Endothelial cell of umbilical vein (primary cell): Measurements from ENCODE around the gene LRIG1. TPM values are rescaled to one million over a fixed set of nuclear protein-coding genes. Genes with fewer than 3 reads are reported as not detected.
A peak's percentile ranks its signal among the peaks of the same experiment; 100 is the strongest.

ENCODE experiments used
- BruUV-seq: library from RNA; stranded (reverse); fragments of 400-500 nt; replicated peaks from 2 replicates; lab custom pipeline; 2021; lab: Mats Ljungman, UMichigan
- CTCF ChIA-PET: fragments of 300-600, 350-600 bp; sonication (Branson Sonifier 250); formaldehyde crosslinking; loops from one replicate; lab custom pipeline; 2021; ENCODE audit warnings: antibody characterized with exemption, inconsistent platforms; lab: Charles Lee
- POLR2A ChIA-PET: fragments of 300-600, 350-600 bp; sonication (Branson Sonifier 250); formaldehyde crosslinking; loops from one replicate; lab custom pipeline; 2021; ENCODE audit warnings: antibody characterized with exemption, inconsistent platforms; lab: Charles Lee
- DNase-seq: peaks from one replicate; pipeline ENCODE4 v3.0.0-alpha.2; 2011; ENCODE audit warnings: low read depth, low spot score
- FAIRE-seq: peaks from 2 replicates; lab custom pipeline; 2011; peaks lifted over from hg19 to GRCh38; lab: Jason Lieb, UNC
- H2AFZ ChIP-seq: 2 replicates; pipeline ENCODE4 v1.6.0; 2012; ENCODE audit warnings: low read depth, low read length, control low read depth, inconsistent platforms
- H3K27ac ChIP-seq: 2 replicates; pipeline ENCODE4 v1.5.1; 2011; ENCODE audit warnings: low read depth, mild to moderate bottlenecking, control low read depth, low read length, moderate library complexity; ENCODE audit not compliant: insufficient read depth
- H3K27me3 ChIP-seq, 2 experiments: 2 replicates each; pipeline versions ENCODE4 v1.6.0 to v1.6.1; 2011; ENCODE audit warnings: low read length in 2 of 2, mixed read lengths in 1 of 2; ENCODE audit not compliant: control insufficient read depth in 2 of 2, insufficient read depth in 2 of 2
- H3K36me3 ChIP-seq, 2 experiments: 2 replicates in 1 of 2; 3 replicates in 1 of 2; pipeline ENCODE4 v1.5.1; 2011; ENCODE audit warnings: low read length in 2 of 2, mild to moderate bottlenecking in 1 of 2, moderate library complexity in 1 of 2; ENCODE audit not compliant: control insufficient read depth in 2 of 2, insufficient read depth in 2 of 2; ENCODE audit errors: extremely low read depth in 1 of 2
- H3K4me1 ChIP-seq: 3 replicates; pipeline ENCODE4 v1.5.1; 2011; ENCODE audit warnings: mild to moderate bottlenecking, low read length; ENCODE audit not compliant: control insufficient read depth, insufficient read depth; ENCODE audit errors: extremely low read depth
- H3K4me2 ChIP-seq: 2 replicates; pipeline ENCODE4 v1.6.1; 2011; ENCODE audit warnings: low read length, control low read depth, mixed read lengths; ENCODE audit not compliant: insufficient read depth
- H3K4me3 ChIP-seq, 3 experiments: fragments of 200-600 bp in 1 of 3; sonication (generic), shearing (Covaris generic) in 1 of 3; replicated peaks in 1 of 3; 2 replicates each; pipeline ENCODE4 v1.5.1; 2011 to 2016; ENCODE audit warnings: control low read depth in 3 of 3, low read length in 3 of 3, mild to moderate bottlenecking in 2 of 3, inconsistent platforms in 1 of 3, low read depth in 1 of 3, moderate library complexity in 1 of 3; ENCODE audit not compliant: insufficient read depth in 1 of 3
- H3K79me2 ChIP-seq: 2 replicates; pipeline ENCODE4 v1.6.0; 2012; ENCODE audit warnings: low read length, inconsistent platforms; ENCODE audit not compliant: control insufficient read depth, insufficient read depth
- H3K9ac ChIP-seq: replicated peaks from 2 replicates; pipeline ENCODE3; 2011; ENCODE audit warnings: low read length, control low read depth; ENCODE audit not compliant: insufficient read depth; ENCODE audit errors: extremely low read depth
- H3K9me1 ChIP-seq: replicated peaks from 3 replicates; pipeline ENCODE4 v1.6.0; 2011; ENCODE audit warnings: mild to moderate bottlenecking, low read length; ENCODE audit not compliant: control insufficient read depth, insufficient read depth; ENCODE audit errors: extremely low read depth
- H3K9me3 ChIP-seq: replicated peaks from 2 replicates; pipeline ENCODE4 v1.5.1; 2012; ENCODE audit warnings: low read length, inconsistent platforms; ENCODE audit not compliant: control insufficient read depth, insufficient read depth
- H4K20me1 ChIP-seq: replicated peaks from 2 replicates; pipeline ENCODE3; 2011; ENCODE audit warnings: mild to moderate bottlenecking, low read length; ENCODE audit not compliant: control insufficient read depth, insufficient read depth; ENCODE audit errors: extremely low read depth
- EZH2 ChIP-seq: IDR thresholded peaks from 2 replicates; pipeline ENCODE4 v1.6.1; 2012; ENCODE audit warnings: borderline replicate concordance, low read depth, mild to moderate bottlenecking, moderate library complexity, low read length, inconsistent platforms; ENCODE audit not compliant: severe bottlenecking
- FOS ChIP-seq: IDR thresholded peaks from 2 replicates; pipeline ENCODE4 v1.6.1; 2011; ENCODE audit warnings: mild to moderate bottlenecking, low read length, moderate library complexity, borderline replicate concordance; ENCODE audit not compliant: insufficient read depth
- GATA2 ChIP-seq: IDR thresholded peaks from 2 replicates; pipeline ENCODE4 v1.7.0; 2011; ENCODE audit warnings: low read depth, mild to moderate bottlenecking, moderate library complexity, mixed read lengths, low read length; ENCODE audit not compliant: insufficient read length, insufficient read depth
- JUN ChIP-seq: IDR thresholded peaks from 2 replicates; pipeline ENCODE4 v1.6.1; 2011; ENCODE audit warnings: borderline replicate concordance, low read depth; ENCODE audit not compliant: insufficient read length, insufficient read depth
- MYC ChIP-seq: IDR thresholded peaks from one replicate; pipeline ENCODE4 v1.6.1; 2011; ENCODE audit warnings: mild to moderate bottlenecking, low read depth, low read length
- POLR2A ChIP-seq: IDR thresholded peaks from 2 replicates; pipeline ENCODE4 v1.6.1; 2012; ENCODE audit warnings: low read depth, mild to moderate bottlenecking, control low read depth, low read length
- POLR2AphosphoS5 ChIP-seq: IDR thresholded peaks from 2 replicates; pipeline ENCODE4 v1.6.1; 2012; ENCODE audit warnings: low read depth, mild to moderate bottlenecking, control low read depth, low read length, moderate library complexity; ENCODE audit not compliant: insufficient read depth
- dilution Hi-C: fragments of 300-500 bp; cut with MboI; formaldehyde crosslinking; loops from one replicate; pipeline ENCODE4 v1.15.0; 2019; ENCODE audit warnings: low sequenced_read_pairs; ENCODE audit not compliant: extremely low pct_ligation_motif_present
- intact Hi-C: fragments of 100-400 bp; cut with micrococcal nuclease; formaldehyde crosslinking; loops from one replicate; pipeline ENCODE4 v1.10.0; 2022
- polyA plus RNA-seq, 4 experiments: library from polyadenylated mRNA; depleted of rRNA in 3 of 4; stranded (reverse) in 3 of 4; unstranded in 1 of 4; fragments of >200 nt; gene quantifications; 2 replicates each; pipeline versions ENCODE4 v1.2.1 to v1.2.3, GENCODE V29; 2011 to 2012; ENCODE audit warnings: missing spikeins in 1 of 4
- total RNA-seq: library from RNA; stranded (reverse); gene quantifications from 2 replicates; pipeline ENCODE4 v1.2.3, GENCODE V29; 2021
- TF ChIP-seq, protein P1 (sequence below), 2 donors: IDR thresholded peaks; 1 replicate in 1 of 2; 2 replicates in 1 of 2; pipeline ENCODE4 v1.5.1; 2011; ENCODE audit warnings: low read length in 2 of 2, mild to moderate bottlenecking in 2 of 2, moderate library complexity in 2 of 2, control low read depth in 1 of 2, inconsistent platforms in 1 of 2, low read depth in 1 of 2; ENCODE audit not compliant: insufficient read depth in 1 of 2; ENCODE audit errors: extremely low read depth in 1 of 2
- TF ChIP-seq, protein P2 (sequence below): IDR thresholded peaks from 2 replicates; pipeline ENCODE4 v1.6.1; 2011; ENCODE audit not compliant: insufficient read depth, insufficient read length

Gene LRIG1
- total and polyA plus RNA-seq, 2 donors (not counting 3 experiments of a cell fraction or from before 2014, with no cell fraction given), result 50.3 to 52.2 TPM

DNA sequence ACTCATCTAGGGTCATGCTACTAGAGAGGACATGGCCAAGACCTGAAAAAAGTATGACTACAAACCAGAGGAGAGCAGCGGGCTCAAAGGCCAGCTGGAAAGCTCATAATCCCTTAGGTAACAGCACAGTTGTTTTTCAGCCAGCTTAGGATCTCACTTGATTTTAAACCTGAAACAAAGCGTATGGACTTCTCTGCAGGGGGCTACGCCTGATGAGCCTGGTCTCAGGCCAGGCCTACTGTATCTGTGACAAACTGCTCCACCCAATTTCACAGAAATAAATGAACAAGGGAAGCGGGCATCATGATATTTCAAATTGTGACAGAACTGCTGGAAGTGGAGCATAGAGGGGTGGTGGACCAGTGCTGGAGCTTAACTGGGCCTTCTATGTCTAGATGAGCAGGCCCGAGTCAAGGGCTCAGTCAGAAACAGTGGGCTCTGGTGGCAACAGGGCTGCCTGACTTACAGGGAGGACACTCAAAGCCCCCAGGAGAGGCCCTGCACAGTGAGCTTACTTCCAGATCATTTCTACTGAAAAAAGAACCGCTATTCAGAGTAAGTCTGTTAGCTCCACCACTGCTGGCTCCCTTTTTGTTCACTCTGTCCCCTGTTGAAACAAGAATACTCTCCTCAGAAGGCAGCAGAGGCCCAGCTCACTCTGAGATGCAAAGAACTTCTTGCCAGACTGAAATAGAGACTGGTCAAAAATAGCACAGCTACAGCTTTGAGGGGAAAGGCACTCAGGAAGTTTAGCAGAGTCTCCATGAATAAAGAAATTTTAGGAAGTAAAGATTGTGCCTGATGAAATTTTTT is 47.0 kb downstream of the LRIG1 start:
- Histone ChIP-seq H4K20me1 (no peaks in the 10 kb centered on the region), H3K9me3 (no peaks in the 10 kb centered on the region), H2AFZ (no peak overlapping the region), H3K9ac (no peak overlapping the region), H3K36me3 (peaks cover 0 to 8% of the 10 kb centered on the region in 2 experiments), H3K4me1 (peaks cover 11% of the 10 kb centered on the region), H3K9me1 (no peaks in the 10 kb centered on the region), H3K79me2 (no peaks in the 10 kb centered on the region), H3K27ac (no peak overlapping the region), H3K4me3 (no peak overlapping the region), H3K4me2 (no peak overlapping the region), H3K27me3 (no peaks in the 10 kb centered on the region)
- intact Hi-C loops (no loop called here), dilution Hi-C loops (no loop called here)
- DNase-seq (no peak), FAIRE-seq (peak; percentile 57)
- CTCF ChIA-PET, result interaction anchor here (1.1 to 2.2 kb wide), 5 partner anchors 9 to 75 kb away, joined by 3 to 12 read pairs (median 4); no protein-coding TSS in a partner anchor
- no peak for TF ChIP-seq FOS
- no peak for TF ChIP-seq EZH2
- TF ChIP-seq POLR2A, result no peak
- TF ChIP-seq GATA2, result no peak
- TF ChIP-seq, protein P1, sequence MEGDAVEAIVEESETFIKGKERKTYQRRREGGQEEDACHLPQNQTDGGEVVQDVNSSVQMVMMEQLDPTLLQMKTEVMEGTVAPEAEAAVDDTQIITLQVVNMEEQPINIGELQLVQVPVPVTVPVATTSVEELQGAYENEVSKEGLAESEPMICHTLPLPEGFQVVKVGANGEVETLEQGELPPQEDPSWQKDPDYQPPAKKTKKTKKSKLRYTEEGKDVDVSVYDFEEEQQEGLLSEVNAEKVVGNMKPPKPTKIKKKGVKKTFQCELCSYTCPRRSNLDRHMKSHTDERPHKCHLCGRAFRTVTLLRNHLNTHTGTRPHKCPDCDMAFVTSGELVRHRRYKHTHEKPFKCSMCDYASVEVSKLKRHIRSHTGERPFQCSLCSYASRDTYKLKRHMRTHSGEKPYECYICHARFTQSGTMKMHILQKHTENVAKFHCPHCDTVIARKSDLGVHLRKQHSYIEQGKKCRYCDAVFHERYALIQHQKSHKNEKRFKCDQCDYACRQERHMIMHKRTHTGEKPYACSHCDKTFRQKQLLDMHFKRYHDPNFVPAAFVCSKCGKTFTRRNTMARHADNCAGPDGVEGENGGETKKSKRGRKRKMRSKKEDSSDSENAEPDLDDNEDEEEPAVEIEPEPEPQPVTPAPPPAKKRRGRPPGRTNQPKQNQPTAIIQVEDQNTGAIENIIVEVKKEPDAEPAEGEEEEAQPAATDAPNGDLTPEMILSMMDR (IDR thresholded peaks at IDR 0.05; ENCODE audit: extremely low read depth in 1 of 2, insufficient read depth in 1 of 2, low read depth in 1 of 2, low read length in 2 of 2), result no peak
- TF ChIP-seq, protein P2, sequence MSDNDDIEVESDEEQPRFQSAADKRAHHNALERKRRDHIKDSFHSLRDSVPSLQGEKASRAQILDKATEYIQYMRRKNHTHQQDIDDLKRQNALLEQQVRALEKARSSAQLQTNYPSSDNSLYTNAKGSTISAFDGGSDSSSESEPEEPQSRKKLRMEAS, result no peak
- no peak for TF ChIP-seq POLR2AphosphoS5
- TF ChIP-seq MYC, result no peak
- TF ChIP-seq JUN, result no peak
- no TSS peak for BruUV-seq
- POLR2A ChIA-PET, result no interaction called here
